SH-SY5Y (cell line): ENCODE results near the gene GRPEL1.

Experiments used
- GATA2 ChIP-seq: IDR thresholded peaks from 2 replicates; pipeline ENCODE4 v1.6.1; 2011; ENCODE audit warnings: mild to moderate bottlenecking, low read depth, low read length
- GATA3 ChIP-seq: IDR thresholded peaks from 2 replicates; pipeline ENCODE4 v1.6.1; 2011; ENCODE audit warnings: low read depth, mild to moderate bottlenecking, low read length, moderate library complexity

- no peak for TF ChIP-seq GATA2
- no peak for TF ChIP-seq GATA3
Observed at GRCh38 chr4:7083597-7084563, 16.0 kb upstream of the GRPEL1 start.
